HG03095 (cell line): ENCODE results near the gene CDH20.

Experiments used
- ATAC-seq: cut with Tn5 transposase; IDR thresholded peaks from one replicate; pipeline ENCODE4 v1.9.1; 2021; ENCODE audit warnings: moderate library complexity; ENCODE audit not compliant: unreplicated experiment

The CDH20 gene

DNA sequence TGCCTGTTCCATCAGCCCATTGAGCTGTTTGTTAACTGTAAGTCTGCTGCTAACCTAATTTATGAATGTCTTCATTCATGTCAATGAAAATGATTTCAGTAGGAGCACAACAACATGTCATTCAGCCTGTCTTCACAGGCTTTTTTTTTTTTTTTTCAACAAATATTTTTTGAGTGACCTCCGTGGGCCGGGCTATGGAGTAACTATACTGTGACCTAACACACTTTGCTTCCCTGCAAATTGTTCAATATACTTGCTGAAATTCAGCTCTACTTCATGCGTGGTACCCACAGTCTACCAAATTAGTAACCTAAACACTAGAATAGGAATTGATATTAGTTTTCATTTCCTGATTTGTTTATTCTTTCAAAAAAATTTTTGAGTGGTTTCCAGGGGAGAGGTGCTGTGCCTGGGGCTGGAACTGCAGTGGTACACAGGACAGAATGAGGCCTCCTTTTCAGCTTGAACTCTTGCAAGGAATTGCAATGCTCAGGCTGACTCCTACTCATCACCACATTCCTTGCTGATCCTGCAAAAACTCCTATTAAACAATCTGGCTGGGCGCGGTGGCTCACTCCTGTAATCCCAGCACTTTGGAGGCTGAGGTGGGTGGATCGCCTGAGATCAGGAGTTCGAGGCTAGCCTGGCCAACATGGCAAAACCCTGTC, 87.1 kb downstream of the CDH20 start:
- no peak for ATAC-seq

DNA sequence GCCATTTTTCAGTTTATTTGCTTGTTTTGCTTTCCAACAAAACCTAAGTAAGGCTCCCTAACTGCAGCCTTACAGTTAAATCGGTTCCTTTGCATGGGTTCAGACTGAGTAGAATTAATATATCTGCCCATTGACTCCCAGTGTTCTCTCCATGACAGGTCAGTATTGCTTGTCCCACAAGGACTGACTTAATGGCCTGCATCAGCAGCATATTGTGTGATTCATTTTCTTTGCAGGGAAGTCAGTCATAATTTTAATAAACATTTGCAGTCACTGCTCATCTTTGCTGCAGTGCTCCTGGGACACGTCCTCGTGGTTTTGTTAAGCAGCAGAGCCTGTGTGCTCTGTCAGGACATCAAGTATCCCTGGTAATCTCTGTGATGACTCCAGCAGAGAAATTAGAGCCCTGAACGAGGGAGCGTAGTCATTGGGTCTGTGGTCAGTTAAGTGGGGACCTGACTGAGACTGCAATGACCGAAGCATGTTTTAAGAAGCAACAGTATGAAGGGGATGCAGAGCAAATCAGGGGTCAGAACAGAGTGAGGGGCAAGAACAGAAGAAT, 93.3 kb downstream of the CDH20 start:
- ATAC-seq: no peak

GRCh38 chr18:61428266-61428665, 95.0 kb downstream of the CDH20 start:
- no peak for ATAC-seq

DNA sequence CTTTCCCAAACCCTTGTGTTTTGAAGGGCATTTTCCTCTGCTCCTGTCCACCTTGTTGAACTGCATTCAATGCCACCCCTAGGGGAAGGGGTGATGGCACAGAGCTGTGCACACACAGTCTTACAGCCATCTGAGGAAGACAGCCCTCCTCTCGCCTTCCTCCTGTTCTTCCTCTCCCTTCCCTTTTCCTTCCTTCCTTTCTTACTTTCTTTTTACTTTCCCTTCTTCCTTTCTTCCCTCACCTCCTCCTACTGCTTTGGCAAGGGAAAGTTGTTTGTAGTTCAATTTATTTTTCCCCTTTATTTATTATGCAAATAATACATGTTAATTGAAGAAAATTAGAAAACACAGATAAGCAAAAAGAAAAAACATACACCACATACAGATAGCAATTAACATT, 99.4 kb downstream of the CDH20 start:
- no peak for ATAC-seq

DNA sequence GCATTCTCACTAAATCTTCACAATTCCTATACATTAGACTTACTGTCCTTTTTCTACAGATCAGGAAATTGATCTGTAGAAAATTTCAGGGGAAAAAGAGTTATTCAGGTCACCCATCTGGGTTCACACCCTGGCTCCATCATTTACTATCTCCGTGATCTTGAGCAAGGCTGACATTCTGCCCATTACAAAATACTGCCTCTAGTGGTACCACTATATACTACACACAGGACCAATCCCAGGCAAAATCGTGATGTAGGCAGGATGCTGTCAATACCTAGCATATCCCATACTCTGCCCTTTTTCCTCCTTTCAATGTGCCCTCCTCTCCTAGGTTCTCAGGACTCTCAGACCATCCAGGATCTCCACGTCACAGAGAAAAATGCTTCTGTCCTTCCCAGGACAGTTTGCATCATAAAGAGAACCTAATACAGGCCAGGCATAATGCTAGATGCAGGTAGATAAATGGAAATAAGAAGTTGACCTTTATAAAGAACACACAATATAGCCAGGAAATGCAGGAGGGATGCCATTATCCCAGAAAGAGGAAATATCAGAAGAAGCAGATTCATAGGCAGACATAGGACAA, 101.9 kb downstream of the CDH20 start:
- peak; percentile 81 for ATAC-seq

DNA sequence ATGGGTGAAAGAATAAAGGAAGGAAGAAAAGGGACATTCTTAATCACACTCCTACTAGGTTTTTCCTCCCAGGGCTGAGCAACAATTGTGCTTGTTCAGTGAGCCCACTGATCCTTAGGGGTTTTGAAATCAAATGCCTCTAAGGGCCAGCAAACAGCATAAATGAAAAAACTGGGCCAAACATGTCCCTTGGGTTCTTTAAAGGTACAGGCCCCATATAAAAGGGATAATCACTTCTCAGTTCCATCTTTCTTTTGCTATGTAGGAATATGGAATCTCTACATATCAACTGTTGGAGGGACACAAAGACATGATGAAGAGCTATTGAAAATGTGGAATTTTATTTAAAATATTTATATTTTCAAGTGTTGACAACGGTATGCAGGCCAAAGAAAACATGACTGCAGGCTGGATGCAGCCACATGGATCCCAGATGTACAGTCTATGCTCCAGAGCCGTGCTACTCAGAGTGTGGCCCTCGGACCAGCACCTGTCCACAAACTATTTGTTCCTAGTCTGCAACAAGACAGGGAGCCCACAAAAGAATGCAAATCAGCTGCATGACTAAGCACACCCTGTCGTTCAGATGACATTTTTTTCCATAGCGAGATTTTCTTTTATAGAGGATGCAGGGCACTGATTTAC, 110.0 kb downstream of the CDH20 start:
- no peak for ATAC-seq

DNA sequence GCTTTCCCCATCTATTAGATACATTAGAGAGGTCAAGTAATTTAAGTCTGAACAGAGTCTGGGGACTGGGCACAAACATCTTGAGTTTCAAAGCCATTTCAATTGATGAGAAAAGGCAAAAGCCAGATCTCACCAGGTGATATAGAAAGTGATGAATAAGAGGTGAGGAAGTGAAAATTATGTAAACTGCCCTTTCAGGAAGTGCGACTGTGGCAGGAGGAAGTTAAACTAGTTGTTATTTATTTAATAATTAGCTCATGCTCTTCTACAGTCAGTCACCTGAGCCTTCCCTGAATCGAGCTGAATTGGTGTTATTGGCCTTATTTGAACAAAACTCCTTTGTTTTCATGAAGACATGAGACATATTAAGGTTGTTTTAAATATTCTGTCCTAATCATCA, 115.1 kb downstream of the CDH20 start:
- ATAC-seq: peak; percentile 93

- ATAC-seq: no peak
These were observed 126.8 kb downstream of the CDH20 start for GRCh38 chr18:61459896-61460648.

GRCh38 chr18:61464551-61465142, 131.4 kb downstream of the CDH20 start:
- ATAC-seq: no peak

- no peak for ATAC-seq
These were observed 133.5 kb downstream of the CDH20 start for GRCh38 chr18:61466736-61467135.

DNA sequence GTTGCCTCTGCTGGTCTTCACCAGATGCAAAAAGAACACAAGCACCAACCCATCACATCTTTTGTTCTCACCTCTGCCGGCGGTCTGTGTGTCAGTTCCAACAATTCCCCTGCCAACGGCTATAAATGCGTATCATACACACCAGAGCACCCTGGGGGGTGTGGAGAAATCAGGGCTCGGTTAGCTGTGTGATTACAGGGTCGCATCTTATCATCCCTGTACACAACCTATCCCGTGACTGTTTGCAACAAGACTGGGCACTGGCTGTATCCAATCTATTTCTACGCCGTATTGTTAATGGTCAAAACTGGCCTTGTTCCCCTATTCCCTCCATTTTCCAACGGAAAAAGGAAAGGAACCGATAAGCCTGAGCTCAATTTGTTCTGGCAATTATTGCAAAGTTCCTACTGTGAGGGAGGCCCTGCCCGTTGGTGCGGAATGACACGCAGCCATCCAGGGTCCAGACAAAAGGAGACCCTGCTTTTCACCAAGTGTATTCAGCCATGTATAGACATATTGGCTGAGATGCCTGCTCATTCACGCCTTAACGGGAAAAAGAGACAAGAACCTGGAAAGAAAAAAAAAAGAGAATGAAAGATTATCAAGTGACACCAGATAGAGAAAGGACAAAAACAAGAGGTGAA, 136.9 kb downstream of the CDH20 start:
- no peak for ATAC-seq

- no peak for ATAC-seq
These were observed 138.3 kb downstream of the CDH20 start for GRCh38 chr18:61471541-61471940.

DNA sequence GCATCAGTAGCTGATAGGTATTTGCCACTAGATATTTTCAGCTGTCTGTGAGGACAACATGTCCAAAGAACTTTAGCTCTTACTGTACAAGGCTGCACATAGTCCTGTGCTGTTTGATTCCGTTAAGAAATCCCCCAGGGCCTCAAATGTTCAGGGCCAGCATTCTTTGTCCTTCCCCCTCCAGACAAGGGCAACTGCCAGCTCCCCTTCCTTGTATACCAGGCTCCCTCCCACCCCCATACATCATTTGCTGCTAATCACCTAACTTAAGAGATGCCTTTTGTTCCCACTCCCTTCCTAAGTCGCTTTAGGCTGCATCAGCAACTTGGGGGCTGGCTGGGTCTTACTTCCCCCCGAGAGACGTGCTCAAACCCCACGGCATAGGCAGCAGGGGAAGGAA, 138.7 kb downstream of the CDH20 start:
- ATAC-seq: no peak

- ATAC-seq: no peak
These were observed 141.1 kb downstream of the CDH20 start for GRCh38 chr18:61474341-61474740.

GRCh38 chr18:61474918-61475317, 141.7 kb downstream of the CDH20 start:
- ATAC-seq: no peak

DNA sequence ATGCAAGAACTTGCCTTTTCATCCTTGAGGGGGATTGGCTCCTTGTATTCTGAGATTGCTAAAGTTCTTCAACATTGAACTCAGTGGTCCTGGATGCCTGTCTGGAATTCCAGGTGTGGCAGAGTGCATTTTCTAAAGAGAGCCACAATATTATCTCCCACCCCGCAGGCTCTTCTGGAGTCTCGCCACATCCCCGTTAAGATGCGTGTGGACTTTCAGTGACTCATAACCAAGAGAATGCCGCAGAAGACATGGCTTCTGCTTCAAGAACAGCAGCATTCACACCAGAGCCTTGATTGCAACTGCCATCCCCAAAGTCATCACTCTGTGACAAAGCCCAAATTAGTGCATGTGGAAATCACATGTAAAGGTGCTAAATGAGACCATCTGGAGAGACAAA, 142.7 kb downstream of the CDH20 start:
- ATAC-seq: no peak

DNA sequence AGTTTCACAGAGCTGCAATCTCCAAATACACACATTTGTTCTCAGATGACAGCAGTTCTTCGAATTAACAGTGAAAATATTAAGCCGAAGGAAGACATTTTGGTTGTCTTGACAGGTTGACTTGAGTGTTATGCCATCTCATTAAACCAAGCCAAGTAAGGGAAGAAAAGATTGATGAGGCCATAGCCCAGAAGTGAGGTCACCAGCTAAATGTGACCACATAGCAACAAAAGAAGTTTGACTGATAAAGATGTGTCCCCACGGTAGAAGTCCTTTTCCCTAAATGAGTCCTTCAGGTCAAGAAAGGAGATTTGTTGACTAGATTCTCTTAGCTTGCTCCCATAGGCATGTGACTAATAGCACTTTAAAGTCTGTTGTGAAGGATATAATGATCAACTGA, 156.1 kb downstream of the CDH20 start:
- ATAC-seq: no peak

DNA sequence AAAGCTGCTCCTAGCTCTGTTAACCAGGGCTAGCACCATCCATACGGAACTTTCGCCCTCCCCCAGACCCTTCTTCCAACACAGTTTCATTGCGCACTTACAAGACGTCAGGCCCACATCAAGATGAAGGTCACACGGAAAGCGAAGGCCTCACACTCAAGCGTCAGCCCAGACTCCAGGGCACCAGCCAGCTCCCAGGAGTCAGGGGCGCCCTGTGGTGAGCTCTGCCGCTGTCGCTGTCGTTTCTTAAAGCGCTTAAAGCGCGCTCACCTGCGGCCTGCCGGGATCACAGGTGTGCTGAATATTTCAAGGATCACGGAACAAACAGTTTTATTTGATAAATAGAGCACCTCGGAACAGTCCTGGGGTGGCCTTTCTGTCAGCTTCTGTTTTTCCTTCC, 163.1 kb downstream of the CDH20 start:
- no peak for ATAC-seq

DNA sequence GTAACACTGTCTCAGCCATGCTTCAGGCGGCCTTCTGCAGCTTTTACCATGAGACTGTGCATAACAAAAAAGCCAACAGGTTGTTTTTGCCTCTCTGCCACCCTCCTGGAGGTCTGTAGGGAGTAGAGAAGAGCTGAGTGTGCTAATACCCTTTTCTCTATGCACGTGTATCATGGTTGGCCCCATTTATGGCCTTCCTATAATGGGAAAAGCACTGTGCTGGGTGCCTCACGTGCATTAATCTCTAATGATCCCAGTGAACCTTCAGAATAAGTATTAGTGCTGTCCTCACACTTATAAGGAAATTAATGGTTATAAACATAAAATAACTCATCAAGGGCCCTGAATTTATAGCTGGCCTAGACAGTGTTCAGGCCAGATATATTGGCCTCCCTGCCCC, 164.2 kb downstream of the CDH20 start:
- ATAC-seq: no peak

DNA sequence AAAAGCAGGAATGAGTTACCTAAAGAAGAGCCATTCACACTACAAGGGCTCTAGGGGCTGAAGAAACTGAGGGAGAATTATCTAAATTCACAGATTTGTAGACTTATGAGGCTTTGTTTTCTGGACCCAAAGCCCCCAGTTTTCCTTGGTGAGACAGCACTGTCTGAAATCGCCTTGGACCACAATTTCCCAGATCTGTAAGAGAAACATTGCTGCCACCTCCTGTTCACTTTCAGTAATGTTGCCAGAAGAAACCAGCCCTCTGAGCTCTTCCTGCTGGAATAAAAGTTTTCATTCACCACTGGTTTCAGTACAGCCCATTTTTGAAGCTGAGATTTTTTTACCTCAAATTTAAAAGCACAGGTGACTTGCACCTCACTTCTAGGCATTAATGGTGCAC, 169.2 kb downstream of the CDH20 start:
- ATAC-seq: peak; percentile 66

DNA sequence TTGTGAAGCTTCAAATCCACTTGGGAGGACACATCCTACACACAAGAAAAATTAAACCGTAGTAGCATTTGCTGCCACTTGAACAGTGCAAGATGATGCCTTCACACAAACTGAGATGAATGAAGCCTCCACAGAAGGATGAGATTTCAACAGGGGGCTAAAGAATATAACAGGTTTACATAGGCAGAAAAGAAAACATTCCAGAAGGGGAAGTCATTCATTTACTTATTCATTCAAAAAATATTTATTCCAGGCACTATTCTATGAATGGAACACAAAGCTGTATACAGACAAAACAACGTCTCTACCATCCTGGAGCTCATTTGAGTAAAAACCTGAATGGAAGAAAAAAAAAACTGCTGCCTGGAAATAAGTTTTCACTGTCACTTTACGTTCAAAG, 170.5 kb downstream of the CDH20 start:
- ATAC-seq: no peak
